Gastroesophageal sphincter (tissue), 4 donors: ENCODE data around the gene GRK4. TPM values are rescaled to one million over a fixed set of nuclear protein-coding genes. Genes with fewer than 3 reads are reported as not detected.

Experiments
- ATAC-seq: fragments of 150-250 bp; one replicate; pipeline ENCODE4 v1.9.1; 2016; ENCODE audit warnings: mild to moderate bottlenecking, moderate library complexity
- H3K27ac ChIP-seq, 4 donors: fragments of 200-600 bp; sonication (generic) in 3 of 4; 1 replicate in 3 of 4; 2 replicates in 1 of 4; pipeline ENCODE4 v1.5.1; 2016 to 2019
- H3K27me3 ChIP-seq: fragments of 200-600 bp; sonication (generic); one replicate; pipeline ENCODE4 v1.5.1; 2019
- H3K36me3 ChIP-seq, 2 donors: fragments of 200-600 bp; sonication (generic); one replicate each; pipeline ENCODE4 v1.5.1; 2019; ENCODE audit warnings: control low read depth in 1 of 2
- H3K4me1 ChIP-seq, 3 donors: fragments of 200-600 bp; sonication (generic); 1 replicate in 2 of 3; 2 replicates in 1 of 3; pipeline ENCODE4 v1.5.1; 2016 to 2019; ENCODE audit warnings: control low read depth in 2 of 3
- H3K4me3 ChIP-seq, 2 donors: fragments of 200-600 bp; sonication (generic); one replicate each; pipeline ENCODE4 v1.5.1; 2019; ENCODE audit warnings: mild to moderate bottlenecking in 1 of 2, moderate library complexity in 1 of 2
- H3K9me3 ChIP-seq, 3 donors: fragments of 200-600 bp; sonication (generic); one replicate each; pipeline ENCODE4 v1.5.1; 2017 to 2019; ENCODE audit warnings: control low read depth in 2 of 3
- EP300 ChIP-seq: sonication (generic); formaldehyde crosslinking; IDR thresholded peaks from one replicate; pipeline ENCODE4 v1.6.1; 2017; ENCODE audit warnings: antibody characterized with exemption, mild to moderate bottlenecking
- POLR2A ChIP-seq, 2 donors: fragments of 450-650 bp; IDR thresholded peaks; one replicate each; pipeline ENCODE4 v1.6.1; 2017; ENCODE audit warnings: antibody characterized with exemption in 2 of 2, mild to moderate bottlenecking in 2 of 2, moderate library complexity in 1 of 2
- POLR2AphosphoS5 ChIP-seq: sonication (generic); formaldehyde crosslinking; IDR thresholded peaks from one replicate; pipeline ENCODE4 v1.6.1; 2017; ENCODE audit warnings: antibody characterized with exemption
- WGBS, 2 donors: methylation state at CpG; one replicate each; pipeline ENCODE4 v1.1.5; 2018; ENCODE audit warnings: low coverage in 1 of 2; 5-methylcytosine and 5-hydroxymethylcytosine counted together
- total RNA-seq, 4 donors: library from RNA; depleted of rRNA; stranded (reverse); fragments of >200 nt; gene quantifications; one replicate each; pipeline ENCODE4 v1.1.0, GENCODE V29; 2016
- TF ChIP-seq, protein P1 (sequence below), 4 experiments: fragments of 200-600 bp in 2 of 4; fragments of 450-650 bp in 2 of 4; sonication (generic) in 1 of 4; IDR thresholded peaks; one replicate each; pipeline ENCODE4 v1.5.1; 2017 to 2019; ENCODE audit warnings: antibody characterized with exemption in 4 of 4, mild to moderate bottlenecking in 2 of 4, moderate library complexity in 2 of 4

GRK4 gene
- total RNA-seq, 4 donors from 2014 or later: 4.2 to 9.5 (median 6.2) TPM

DNA sequence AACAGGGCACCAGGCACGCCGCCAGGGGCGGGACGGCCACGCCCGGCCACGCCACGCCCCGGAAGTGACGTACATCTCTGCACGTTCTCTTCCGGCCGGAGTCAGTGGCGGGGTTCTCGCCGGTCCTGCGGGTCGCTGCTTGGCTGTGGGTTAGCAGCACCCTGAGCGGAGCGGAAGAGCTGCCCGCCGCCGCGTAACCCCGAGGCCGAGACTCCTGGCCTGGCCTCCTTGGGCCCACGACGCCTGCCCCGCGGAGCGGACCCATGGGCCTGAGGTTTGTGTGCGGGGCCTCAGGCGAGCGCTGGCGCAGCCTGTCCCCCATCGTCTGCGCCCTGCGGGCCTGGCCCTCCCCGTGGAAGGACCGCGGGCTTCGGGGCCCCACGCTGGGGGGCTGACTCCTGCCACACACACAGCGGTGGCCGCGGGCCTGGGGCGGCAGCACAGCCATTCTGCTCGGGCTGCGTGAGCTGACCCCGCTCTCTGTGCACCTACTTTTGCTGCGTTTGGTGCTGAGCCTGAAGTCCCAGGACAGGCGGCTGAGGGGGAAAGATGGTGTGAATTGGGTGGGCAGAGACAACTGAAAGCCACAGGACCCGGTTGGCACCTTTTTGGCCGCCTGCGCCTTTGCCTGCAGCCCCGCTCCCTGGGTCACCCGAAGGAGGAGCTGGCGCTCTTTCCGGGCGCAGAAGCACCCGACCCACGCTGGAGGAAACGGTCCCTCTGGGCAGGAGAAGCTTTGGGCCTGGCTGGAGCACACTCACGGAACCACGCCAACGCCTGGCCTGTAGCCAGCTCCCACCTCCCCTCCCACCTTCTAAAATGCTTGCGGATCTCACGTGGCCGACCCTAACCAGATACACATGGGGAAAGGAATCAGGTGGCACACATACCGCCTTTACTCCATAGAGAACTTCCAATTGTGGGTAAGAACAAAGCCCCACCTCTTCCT is 28.3 kb upstream of the GRK4 start:
- Histone ChIP-seq H3K9me3 (no peaks in the 10 kb centered on the region), H3K4me1 (peaks cover 0 to 64% (median 22%) of the 10 kb centered on the region in 3 donors), H3K27ac (peak overlapping the region; percentile 40 to 96 (median 93)), H3K27me3 (no peaks in the 10 kb centered on the region), H3K36me3 (peaks cover 0 to 54% of the 10 kb centered on the region in 2 donors), H3K4me3 (peak overlapping the region; percentile 57 to 96)
- WGBS, 2 donors: 14 to 15% methylated on average over 1 to 4 of the region's 70 CpGs
- TF ChIP-seq, protein P1, sequence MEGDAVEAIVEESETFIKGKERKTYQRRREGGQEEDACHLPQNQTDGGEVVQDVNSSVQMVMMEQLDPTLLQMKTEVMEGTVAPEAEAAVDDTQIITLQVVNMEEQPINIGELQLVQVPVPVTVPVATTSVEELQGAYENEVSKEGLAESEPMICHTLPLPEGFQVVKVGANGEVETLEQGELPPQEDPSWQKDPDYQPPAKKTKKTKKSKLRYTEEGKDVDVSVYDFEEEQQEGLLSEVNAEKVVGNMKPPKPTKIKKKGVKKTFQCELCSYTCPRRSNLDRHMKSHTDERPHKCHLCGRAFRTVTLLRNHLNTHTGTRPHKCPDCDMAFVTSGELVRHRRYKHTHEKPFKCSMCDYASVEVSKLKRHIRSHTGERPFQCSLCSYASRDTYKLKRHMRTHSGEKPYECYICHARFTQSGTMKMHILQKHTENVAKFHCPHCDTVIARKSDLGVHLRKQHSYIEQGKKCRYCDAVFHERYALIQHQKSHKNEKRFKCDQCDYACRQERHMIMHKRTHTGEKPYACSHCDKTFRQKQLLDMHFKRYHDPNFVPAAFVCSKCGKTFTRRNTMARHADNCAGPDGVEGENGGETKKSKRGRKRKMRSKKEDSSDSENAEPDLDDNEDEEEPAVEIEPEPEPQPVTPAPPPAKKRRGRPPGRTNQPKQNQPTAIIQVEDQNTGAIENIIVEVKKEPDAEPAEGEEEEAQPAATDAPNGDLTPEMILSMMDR (IDR thresholded peaks at IDR 0.05): peak in 2 of 4 experiments; percentile 14 to 52
- peak; percentile 98 for TF ChIP-seq POLR2AphosphoS5
- TF ChIP-seq EP300: no peak
- peak; percentile 93 to 95 for TF ChIP-seq POLR2A (IDR thresholded peaks at IDR 0.05)
- ATAC-seq: peak; percentile 88

DNA sequence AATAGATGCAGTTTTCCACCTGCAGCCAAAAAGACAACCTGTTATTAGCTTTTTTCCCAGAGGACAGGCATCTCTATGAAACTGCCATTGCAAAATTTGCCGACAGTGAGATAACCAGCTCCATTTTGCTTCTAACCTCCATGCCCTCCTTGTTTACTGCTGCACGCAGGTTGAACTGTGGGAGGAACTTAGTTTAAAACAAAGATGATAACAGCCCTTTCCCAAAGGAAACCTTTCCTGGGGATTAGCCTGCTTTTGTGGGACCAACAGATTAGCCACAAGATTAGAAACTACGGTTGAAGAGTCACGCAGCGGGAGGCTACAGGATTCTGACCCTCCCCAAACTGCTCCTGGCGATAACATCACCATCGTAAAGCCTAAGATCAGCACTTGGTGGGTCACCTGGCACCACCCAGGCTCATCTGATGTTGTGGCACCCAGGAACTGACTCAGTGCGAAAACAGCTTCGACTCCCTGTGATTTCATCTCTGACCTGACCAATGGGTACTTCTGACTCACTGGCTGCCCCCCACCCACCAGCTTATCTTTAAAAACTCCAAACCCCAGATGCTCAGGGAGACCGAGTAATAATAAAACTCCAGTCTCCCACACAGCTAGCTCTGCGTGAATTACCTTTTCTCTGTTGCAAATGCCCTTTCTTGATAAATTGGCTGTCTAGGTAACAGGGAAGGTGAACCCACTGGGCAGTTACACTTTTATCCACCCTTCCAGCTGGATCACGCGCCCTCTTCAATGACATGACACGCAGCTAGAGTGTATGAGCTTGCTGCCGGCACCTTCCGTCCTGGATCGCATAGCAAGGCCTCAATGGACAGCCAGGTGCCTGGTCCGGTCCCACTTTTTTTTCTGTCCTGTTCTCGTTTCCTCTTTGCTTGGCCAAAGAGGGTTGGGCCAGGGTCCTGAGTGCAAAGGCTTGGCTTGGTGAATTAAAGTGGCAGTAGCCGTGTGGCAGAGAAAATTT is 27.3 kb upstream of the GRK4 start:
- Histone ChIP-seq H3K36me3 (peaks cover 0 to 54% of the 10 kb centered on the region in 2 donors), H3K9me3 (no peaks in the 10 kb centered on the region), H3K4me1 (peaks cover 0 to 54% (median 17%) of the 10 kb centered on the region in 3 donors), H3K27me3 (no peaks in the 10 kb centered on the region), H3K4me3 (peak overlapping the region; percentile 57 to 96), H3K27ac (peak overlapping the region in 3 of 4 donors; percentile 92 to 96 (median 94))
- TF ChIP-seq POLR2AphosphoS5 (no peak), POLR2A (IDR thresholded peaks at IDR 0.05) (no peak), EP300 (no peak)
- TF ChIP-seq, protein P1 (IDR thresholded peaks at IDR 0.05): no peak
- ATAC-seq: no peak
- WGBS, 2 donors: 74 to 89% methylated on average over 9 to 15 of the region's 20 CpGs

DNA sequence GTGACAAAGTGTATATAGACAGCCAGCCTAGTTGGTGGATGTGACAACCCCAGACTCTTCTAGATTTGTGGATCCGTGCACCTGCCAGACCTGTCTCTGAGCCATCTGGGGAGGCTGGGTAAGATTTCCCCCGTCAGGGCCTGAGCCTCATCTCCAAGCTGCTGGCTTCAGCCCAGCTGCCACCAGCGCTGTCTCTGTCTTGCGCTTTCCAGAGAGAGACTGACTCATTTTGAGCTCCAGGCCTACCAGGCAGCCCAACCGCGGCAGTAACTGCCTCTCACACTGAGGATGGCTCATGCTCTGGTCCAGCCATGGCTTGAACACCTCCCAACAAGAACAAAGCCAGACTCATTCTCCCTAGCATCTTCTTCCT is 26.6 kb upstream of the GRK4 start:
- Histone ChIP-seq H3K4me1 (peaks cover 0 to 47% (median 17%) of the 10 kb centered on the region in 3 donors), H3K36me3 (peaks cover 0 to 54% of the 10 kb centered on the region in 2 donors), H3K27ac (peak overlapping the region in 1 of 4 donors; percentile 14), H3K9me3 (no peaks in the 10 kb centered on the region), H3K27me3 (no peaks in the 10 kb centered on the region), H3K4me3 (no peak overlapping the region)
- no peak for ATAC-seq
- no CpG with 5 or more reads among the region's 6 CpGs for WGBS, 2 donors
- peak; percentile 1 for TF ChIP-seq POLR2AphosphoS5
- TF ChIP-seq, protein P1 (IDR thresholded peaks at IDR 0.05): no peak

DNA sequence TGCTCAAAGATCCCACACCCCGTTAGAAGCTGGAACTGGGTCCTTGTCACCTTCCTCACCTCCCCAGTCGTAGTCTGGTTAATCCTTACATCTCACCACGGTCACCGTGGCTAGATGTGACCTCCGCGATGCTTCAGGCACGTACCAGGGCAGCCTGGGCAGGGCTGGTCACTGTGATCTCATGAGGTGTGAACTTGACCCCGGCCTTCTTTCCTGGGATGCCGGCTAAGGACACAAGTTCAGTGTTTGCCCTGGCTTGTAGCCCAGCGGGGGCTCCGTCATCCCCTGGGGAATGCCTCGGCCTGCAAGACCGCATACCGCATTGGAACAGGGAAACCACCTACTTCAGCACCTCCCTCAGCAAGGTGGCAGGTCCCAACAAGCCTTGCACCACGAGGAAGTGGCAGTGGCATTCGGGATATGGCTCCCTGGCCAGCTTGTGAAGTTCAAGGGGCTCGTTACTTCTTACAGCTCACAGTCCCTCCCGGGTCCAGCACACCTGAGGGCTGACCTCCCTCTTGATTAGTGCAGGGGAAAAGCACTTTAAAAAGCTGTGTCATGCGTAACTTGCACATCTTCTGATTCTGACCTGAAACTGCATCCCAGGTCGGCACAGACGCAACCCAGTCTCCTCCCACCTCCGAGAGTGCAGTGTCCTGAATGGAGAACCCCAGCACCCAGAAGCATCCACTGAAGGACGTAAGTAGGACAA is 26.1 kb upstream of the GRK4 start:
- Histone ChIP-seq H3K27ac (peak overlapping the region in 1 of 4 donors; percentile 14), H3K9me3 (no peaks in the 10 kb centered on the region)
- 74 to 80% methylated on average over 6 to 7 of the region's 23 CpGs for WGBS, 2 donors

More for the DNA sequence above, 26.1 kb upstream of the GRK4 start:
- ATAC-seq: no peak
- H3K27me3 ChIP-seq: no peaks in the 10 kb centered on the region
- H3K36me3 ChIP-seq: peaks cover 0 to 56% of the 10 kb centered on the region in 2 donors
- peaks cover 0 to 42% (median 17%) of the 10 kb centered on the region in 3 donors for H3K4me1 ChIP-seq
- TF ChIP-seq EP300 (no peak), POLR2A (IDR thresholded peaks at IDR 0.05) (no peak), POLR2AphosphoS5 (peak; percentile 9)
- TF ChIP-seq, protein P1 (IDR thresholded peaks at IDR 0.05): no peak
- no peak overlapping the region for H3K4me3 ChIP-seq
